HEK293T (cell line): ENCODE measurements around the gene OPRM1.

ENCODE experiments used
- ARNT ChIP-seq: fragments of 450-650 bp; IDR thresholded peaks from 2 replicates; pipeline ENCODE4 v1.6.1; 2017; ENCODE audit warnings: mild to moderate bottlenecking
- CTBP1 ChIP-seq: fragments of 450-650 bp; IDR thresholded peaks from 2 replicates; pipeline ENCODE4 v1.6.1; 2016; ENCODE audit warnings: borderline replicate concordance
- FOXA1 ChIP-seq: fragments of 450-650 bp; IDR thresholded peaks from 2 replicates; pipeline ENCODE4 v1.6.1; 2016; ENCODE audit warnings: mild to moderate bottlenecking
- FOXM1 ChIP-seq: fragments of 450-650 bp; IDR thresholded peaks from 2 replicates; pipeline ENCODE4 v1.6.1; 2017; ENCODE audit warnings: mild to moderate bottlenecking, borderline replicate concordance
- HDGF ChIP-seq: fragments of 450-650 bp; IDR thresholded peaks from 2 replicates; pipeline ENCODE4 v1.6.1; 2017; ENCODE audit warnings: antibody characterized with exemption, borderline replicate concordance
- L3MBTL2 ChIP-seq: fragments of 450-650 bp; conservative IDR thresholded peaks from 2 replicates; pipeline ENCODE4 v1.6.1; 2016; ENCODE audit warnings: mild to moderate bottlenecking
- NFRKB ChIP-seq: fragments of 450-650 bp; IDR thresholded peaks from 2 replicates; pipeline ENCODE4 v1.6.1; 2016; ENCODE audit warnings: mild to moderate bottlenecking, moderate library complexity
- PKNOX1 ChIP-seq: fragments of 450-650 bp; IDR thresholded peaks from 2 replicates; pipeline ENCODE4 v1.6.1; 2016
- TARDBP ChIP-seq: fragments of 450-650 bp; IDR thresholded peaks from 2 replicates; pipeline ENCODE4 v1.6.1; 2016
- ZNF384 ChIP-seq: fragments of 450-650 bp; IDR thresholded peaks from 2 replicates; pipeline ENCODE4 v1.6.1; 2016

- TF ChIP-seq ZNF384 (no peak), NFRKB (no peak), CTBP1 (no peak), TARDBP (no peak), ARNT (no peak), FOXA1 (no peak), FOXM1 (no peak), PKNOX1 (no peak), L3MBTL2 (no peak), HDGF (no peak)
Measured at GRCh38 chr6:154227862-154228520, 189.0 kb downstream of the OPRM1 start.
